GM12878 (cell line): ENCODE results near the gene TMEM214. TPM values are rescaled to one million over a fixed set of nuclear protein-coding genes. Genes with fewer than 3 reads are reported as not detected.

Experiments
- ATAC-seq: fragments of 200-7000 bp; cut with Tn5 transposase; 3 replicates; pipeline ENCODE4 v1.9.1; 2020; ENCODE audit warnings: mild to moderate bottlenecking, moderate library complexity
- BruUV-seq: library from RNA; stranded (reverse); fragments of 400-500 nt; replicated peaks from 2 replicates; lab custom pipeline; 2021; lab: Mats Ljungman, UMichigan
- CTCF ChIA-PET: fragments of 300-600 bp; sonication (Branson Sonifier 250); formaldehyde crosslinking; extraction: SDS; loops from one replicate; lab custom pipeline; 2021; ENCODE audit warnings: inconsistent platforms; lab: Yijun Ruan, JAX
- POLR2A ChIA-PET: fragments of 350-600 bp; formaldehyde crosslinking; extraction: SDS; loops from one replicate; lab custom pipeline; 2021; ENCODE audit warnings: inconsistent platforms; lab: Charles Lee
- RAD21 ChIA-PET: fragments of 300-600 bp; sonication (Branson Sonifier 250); formaldehyde crosslinking; loops from one replicate; lab custom pipeline; 2023; ENCODE audit warnings: antibody characterized with exemption; ENCODE audit not compliant: unreplicated experiment; lab: Charles Lee
- SMC1A ChIA-PET: fragments of 300-600 bp; sonication (Branson Sonifier 250); formaldehyde crosslinking; loops from one replicate; lab custom pipeline; 2023; ENCODE audit not compliant: unreplicated experiment, uncharacterized antibody; lab: Charles Lee
- DNase-seq: peaks from one replicate; pipeline ENCODE4 v3.0.0-alpha.2; 2011; ENCODE audit warnings: low read depth, low spot score
- FAIRE-seq: peaks from 3 replicates; lab custom pipeline; 2011; peaks lifted over from hg19 to GRCh38; lab: Jason Lieb, UNC
- H2AFZ ChIP-seq: 2 replicates; pipeline ENCODE4 v1.6.0; 2011; ENCODE audit warnings: low read depth, low read length, control low read depth; ENCODE audit not compliant: control insufficient read depth
- H3K27ac ChIP-seq: 2 replicates; pipeline ENCODE4 v1.5.1; 2011; ENCODE audit warnings: control low read depth; ENCODE audit not compliant: control insufficient read depth, insufficient read depth
- H3K27me3 ChIP-seq, 2 experiments: replicated peaks in 1 of 2; 2 replicates each; pipeline versions ENCODE4 v1.6.0 to v1.6.1; 2011; ENCODE audit warnings: low read length in 1 of 2; ENCODE audit not compliant: control insufficient read depth in 2 of 2, insufficient read depth in 2 of 2
- H3K36me3 ChIP-seq, 2 experiments: 2 replicates each; pipeline ENCODE4 v1.5.1; 2011; ENCODE audit warnings: low read length in 1 of 2; ENCODE audit not compliant: control insufficient read depth in 2 of 2, insufficient read depth in 2 of 2
- H3K4me1 ChIP-seq: 2 replicates; pipeline ENCODE4 v1.6.1; 2011; ENCODE audit warnings: mild to moderate bottlenecking, low read length, moderate library complexity, mixed read lengths; ENCODE audit not compliant: control insufficient read depth, insufficient read depth
- H3K4me2 ChIP-seq: 2 replicates; pipeline ENCODE4 v1.6.0; 2011; ENCODE audit warnings: control low read depth; ENCODE audit not compliant: control insufficient read depth, insufficient read depth
- H3K4me3 ChIP-seq: fragments of 200-600 bp; sonication (generic); 2 replicates; pipeline ENCODE4 v1.5.1; 2016
- H3K79me2 ChIP-seq: 2 replicates; pipeline ENCODE4 v1.6.0; 2011; ENCODE audit warnings: low read length; ENCODE audit not compliant: control insufficient read depth, insufficient read depth
- H3K9ac ChIP-seq: 2 replicates; pipeline ENCODE4 v1.8.0; 2011; ENCODE audit warnings: low read length, control low read depth, mixed read lengths; ENCODE audit not compliant: control insufficient read depth, insufficient read depth
- H3K9me3 ChIP-seq: replicated peaks from 3 replicates; pipeline ENCODE4 v1.5.1; 2011; ENCODE audit warnings: mild to moderate bottlenecking, low read length; ENCODE audit not compliant: control insufficient read depth, insufficient read depth
- H4K20me1 ChIP-seq: 2 replicates; pipeline ENCODE4 v1.6.0; 2011; ENCODE audit not compliant: control insufficient read depth, insufficient read depth
- CEBPZ ChIP-seq: fragments of 150-350 bp; IDR thresholded peaks from 2 replicates; pipeline ENCODE4 v1.6.1; 2016; ENCODE audit warnings: low read depth, low read length
- CTCF ChIP-seq, 3 experiments: IDR thresholded peaks in 2 of 3; conservative IDR thresholded peaks in 1 of 3; 2 replicates each; pipeline ENCODE4 v1.5.1; 2011; ENCODE audit warnings: low read depth in 3 of 3, low read length in 3 of 3, mild to moderate bottlenecking in 3 of 3, control low read depth in 2 of 3, moderate library complexity in 2 of 3, inconsistent platforms in 1 of 3, mixed read lengths in 1 of 3; ENCODE audit not compliant: control insufficient read depth in 2 of 3, insufficient read depth in 1 of 3; ENCODE audit errors: extremely low read depth in 1 of 3
- FOXM1 ChIP-seq: IDR thresholded peaks from 2 replicates; pipeline ENCODE4 v1.6.1; 2012; ENCODE audit warnings: low read depth, mild to moderate bottlenecking, inconsistent platforms, low read length, moderate library complexity
- NFYA ChIP-seq: IDR thresholded peaks from 2 replicates; pipeline ENCODE4 v1.6.1; 2011; ENCODE audit warnings: low read depth, mild to moderate bottlenecking, low read length, improper control_type of control experiment, borderline replicate concordance
- WGBS: methylation state at CpG from one replicate; pipeline ENCODE4 v1.1.6; 2016; ENCODE audit warnings: low lambda C conversion rate; ENCODE audit not compliant: insufficient replicate concordance, insufficient coverage; ENCODE audit errors: missing lambda C conversion rate; 5-methylcytosine and 5-hydroxymethylcytosine counted together
- in situ Hi-C: fragments of 300-500 bp; cut with MboI; formaldehyde crosslinking; loops from 9 replicates; pipeline ENCODE4 v1.14.3; 2018; ENCODE audit warnings: mixed read lengths
- intact Hi-C: fragments of 100-400 bp; cut with micrococcal nuclease; formaldehyde crosslinking; loops from one replicate; pipeline ENCODE4 v1.14.2; 2022; ENCODE audit not compliant: unreplicated experiment
- polyA plus RNA-seq, 11 experiments: library from polyadenylated mRNA; depleted of rRNA in 4 of 11; unstranded in 6 of 11; stranded (reverse) in 5 of 11; fragments of >200 nt; fragmentation: Nextera tagmentation in 4 of 11; fragmentation: Illumina TruSeq in 1 of 11; extraction: Ambion mirVana in 4 of 11; extraction: Trizol in 1 of 11; gene quantifications; 1 replicate in 1 of 11; 2 replicates in 10 of 11; pipeline versions ENCODE4 v1.2.1 to v1.2.3, GENCODE V29; 2011 to 2016; ENCODE audit warnings: inconsistent platforms in 2 of 11, missing spikeins in 2 of 11, low read depth in 1 of 11
- total RNA-seq, 4 experiments: library from RNA; depleted of rRNA in 3 of 4; stranded (reverse); fragments of >200 nt in 3 of 4; fragmentation: Illumina TruSeq in 1 of 4; extraction: Trizol in 1 of 4; gene quantifications; 2 replicates each; pipeline versions ENCODE4 v1.2.1 to v1.2.3, GENCODE V29; 2013 to 2021

Gene TMEM214
- total and polyA plus RNA-seq, 10 of the 15 experiments (the other 5 are each of a cell fraction or from before 2014, with no cell fraction given) = 10.4 to 79.2 (median 45.0) TPM

GRCh38 chr2:27067385-27067784 is 34.6 kb downstream of the TMEM214 start:
- no TSS peak for BruUV-seq
- Histone ChIP-seq H3K9me3 (no peaks in the 10 kb centered on the region), H3K36me3 (peaks cover 3 to 25% of the 10 kb centered on the region in 2 experiments; a peak in 3 of 4 replicates), H3K9ac (no peak overlapping the region), H3K4me3 (no peak overlapping the region), H3K27me3 (no peaks in the 10 kb centered on the region), H4K20me1 (no peaks in the 10 kb centered on the region), H2AFZ (no peak overlapping the region), H3K4me1 (peaks cover 7% of the 10 kb centered on the region), H3K27ac (no peak overlapping the region), H3K4me2 (no peak overlapping the region), H3K79me2 (peaks cover 32% of the 10 kb centered on the region)
- no peak for TF ChIP-seq CEBPZ
- no peak for TF ChIP-seq CTCF (IDR thresholded peaks at IDR 0.05 in 2 of 3, conservative IDR thresholded peaks at IDR 0.05 in 1 of 3; ENCODE audit: control insufficient read depth in 2 of 3, extremely low read depth in 1 of 3, insufficient read depth in 1 of 3, low read depth in 3 of 3, low read length in 3 of 3)
- TF ChIP-seq FOXM1 = no peak
- no peak for TF ChIP-seq NFYA
- in situ Hi-C loops (no loop called here), intact Hi-C loops (no loop called here)
- no peak for FAIRE-seq
- 99% methylated on average over 5 of the region's 5 CpGs for WGBS
- ATAC-seq = no peak
- ChIA-PET SMC1A (no interaction called here), RAD21 (interaction anchor here (1.0 kb wide), 1 partner anchor 17 kb away, joined by 3 read pairs; no protein-coding TSS in a partner anchor), POLR2A (interaction anchor here (12.2 kb wide), 1 partner anchor 14 kb away, joined by 139 read pairs; the partner anchor contains the start of gene AGBL5), CTCF (interaction anchor here (1.1 to 1.4 kb wide), 2 partner anchors 9 to 17 kb away, joined by 3 read pairs; partner anchors contain the start of gene AGBL5)
- no peak for DNase-seq
